K562 (cell line): ENCODE measurements around the gene PIP5K1B. TPM values are rescaled to one million over a fixed set of nuclear protein-coding genes. Genes with fewer than 3 reads are reported as not detected.
A peak's percentile ranks its signal among the peaks of the same experiment; 100 is the strongest.

ENCODE experiments used
- CBFA2T3 ChIP-seq: fragments of 450-650 bp; IDR thresholded peaks from 2 replicates; pipeline ENCODE4 v1.6.1; 2017
- FOXP1 ChIP-seq: sonication (generic); formaldehyde crosslinking; IDR thresholded peaks from 2 replicates; pipeline ENCODE4 v1.8.0; 2022; ENCODE audit warnings: mild to moderate bottlenecking, missing genetic modification reagents
- GATA2 ChIP-seq: sonication (generic); formaldehyde crosslinking; IDR thresholded peaks from 2 replicates; pipeline ENCODE4 v1.4.0; 2020; ENCODE audit warnings: mild to moderate bottlenecking, missing genetic modification reagents
- KDM1A ChIP-seq, 2 experiments: fragments of 450-650 bp; IDR thresholded peaks; 2 replicates each; pipeline ENCODE4 v1.6.1; 2016; ENCODE audit warnings: mild to moderate bottlenecking in 2 of 2
- NFIX ChIP-seq: fragments of 250-450 bp; sonication (Bioruptor Pico); IDR thresholded peaks from 2 replicates; pipeline ENCODE4 v1.4.0; 2020; ENCODE audit warnings: low read depth, mild to moderate bottlenecking, moderate library complexity
- NONO ChIP-seq, 2 experiments: fragments of 200-400 bp in 1 of 2; fragments of 450-650 bp in 1 of 2; formaldehyde crosslinking in 1 of 2; IDR thresholded peaks; 2 replicates each; pipeline ENCODE4 v1.6.1; 2017; ENCODE audit warnings: low read depth in 2 of 2, mild to moderate bottlenecking in 2 of 2, moderate library complexity in 2 of 2, low read length in 1 of 2
- PHF20 ChIP-seq: fragments of 450-650 bp; IDR thresholded peaks from 2 replicates; pipeline ENCODE4 v1.6.1; 2018; ENCODE audit not compliant: partially characterized antibody
- SIX5 ChIP-seq, 2 experiments: IDR thresholded peaks; 2 replicates each; pipeline ENCODE4 v1.6.1; 2011; ENCODE audit warnings: low read length in 2 of 2, borderline replicate concordance in 1 of 2, low read depth in 1 of 2, mild to moderate bottlenecking in 1 of 2, moderate library complexity in 1 of 2; ENCODE audit not compliant: insufficient read depth in 1 of 2
- SMAD3 ChIP-seq: fragments of 450-650 bp; formaldehyde crosslinking; conservative IDR thresholded peaks from 2 replicates; pipeline ENCODE4 v1.4.0; 2020; ENCODE audit warnings: mild to moderate bottlenecking
- TEAD4 ChIP-seq, 2 experiments: sonication (generic) in 1 of 2; formaldehyde crosslinking in 1 of 2; IDR thresholded peaks; 2 replicates each; pipeline versions ENCODE4 v1.6.1 to v1.8.0; 2012 to 2022; ENCODE audit warnings: borderline replicate concordance in 1 of 2, inconsistent platforms in 1 of 2, low read length in 1 of 2, mild to moderate bottlenecking in 1 of 2, missing genetic modification reagents in 1 of 2
- ZNF589 ChIP-seq: fragments of 200-800 bp; sonication (Bioruptor generic); IDR thresholded peaks from 2 replicates; pipeline ENCODE4 v1.6.1; 2016; ENCODE audit warnings: low read depth, missing genetic modification characterization, missing compliant biosample characterization
- ZNF707 ChIP-seq: fragments of 250-450 bp; sonication (Bioruptor Pico); conservative IDR thresholded peaks from 2 replicates; pipeline ENCODE4 v1.8.0; 2022; ENCODE audit warnings: inconsistent platforms, mild to moderate bottlenecking, moderate library complexity
- polyA plus RNA-seq, 8 experiments: library from polyadenylated mRNA; depleted of rRNA in 4 of 8; stranded (reverse) in 5 of 8; unstranded in 3 of 8; fragments of >200 nt; fragmentation: Nextera tagmentation in 2 of 8; fragmentation: Illumina TruSeq in 1 of 8; extraction: Ambion mirVana in 2 of 8; extraction: Trizol in 1 of 8; gene quantifications; 2 replicates each; pipeline versions ENCODE4 v1.2.1 to v1.2.3, GENCODE V29; 2011 to 2014; ENCODE audit warnings: inconsistent platforms in 1 of 8, missing spikeins in 1 of 8
- total RNA-seq, 7 experiments: library from RNA; depleted of rRNA in 6 of 7; stranded (reverse); fragments of >200 nt in 6 of 7; fragmentation: Illumina TruSeq in 2 of 7; extraction: Trizol in 2 of 7; gene quantifications; 2 replicates each; pipeline versions ENCODE4 v1.2.1 to v1.2.3, GENCODE V29; 2011 to 2021; ENCODE audit warnings: low replicate concordance in 1 of 7
- TF ChIP-seq, protein P1 (sequence below), 2 experiments: fragments of 250-450 bp in 1 of 2; fragments of 450-650 bp in 1 of 2; sonication (Bioruptor Pico) in 1 of 2; IDR thresholded peaks; 2 replicates each; pipeline versions ENCODE4 v1.6.1 to v1.8.0; 2016 to 2021; ENCODE audit warnings: mild to moderate bottlenecking in 2 of 2, moderate library complexity in 2 of 2, missing compliant biosample characterization in 1 of 2, missing genetic modification characterization in 1 of 2
- TF ChIP-seq, protein P2 (sequence below): fragments of 450-650 bp; IDR thresholded peaks from 2 replicates; pipeline ENCODE4 v1.6.1; 2017; ENCODE audit warnings: antibody characterized with exemption, mild to moderate bottlenecking
- TF ChIP-seq, protein P3 (sequence below): fragments of 450-650 bp; IDR thresholded peaks from 2 replicates; pipeline ENCODE4 v1.6.1; 2016; ENCODE audit warnings: missing biosample characterization, missing genetic modification characterization
- TF ChIP-seq, protein P4 (sequence below), 3 experiments: fragments of 200-800 bp in 1 of 3; fragments of 250-450 bp in 1 of 3; fragments of 450-650 bp in 1 of 3; sonication (Bioruptor Pico) in 1 of 3; sonication (Bioruptor generic) in 1 of 3; formaldehyde crosslinking in 1 of 3; IDR thresholded peaks; 2 replicates each; pipeline versions ENCODE4 v1.6.1 to v1.8.0; 2016 to 2022; ENCODE audit warnings: mild to moderate bottlenecking in 2 of 3, missing genetic modification characterization in 2 of 3, missing compliant biosample characterization in 1 of 3, moderate library complexity in 1 of 3

Gene PIP5K1B
- total and polyA plus RNA-seq, 9 of the 15 experiments (the other 6 are each of a cell fraction or from before 2014, with no cell fraction given): 3.1 to 12.9 (median 7.4) TPM

DNA sequence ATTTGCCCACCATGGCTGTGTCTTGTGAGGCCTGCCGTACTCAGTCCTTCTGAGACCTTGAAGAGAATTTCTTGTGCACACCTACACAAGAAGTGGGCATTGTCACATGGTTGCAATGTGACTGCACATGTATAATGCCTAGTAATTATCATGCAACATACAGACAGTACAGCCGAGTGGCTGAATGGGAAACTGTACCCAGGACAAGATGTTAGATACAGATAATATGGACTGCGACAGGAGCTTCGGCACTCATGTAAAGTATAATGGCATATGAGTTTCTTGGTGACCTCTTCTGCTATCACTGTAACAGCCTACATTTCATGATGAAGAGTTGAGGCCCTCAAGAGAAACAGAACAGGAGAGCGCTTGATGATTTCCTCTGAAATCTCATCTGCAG is 313.7 kb downstream of the PIP5K1B start (continued):
- TF ChIP-seq, protein P1, sequence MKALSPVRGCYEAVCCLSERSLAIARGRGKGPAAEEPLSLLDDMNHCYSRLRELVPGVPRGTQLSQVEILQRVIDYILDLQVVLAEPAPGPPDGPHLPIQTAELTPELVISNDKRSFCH (CRISPR knock-in tag; IDR thresholded peaks at IDR 0.05): no peak
- TF ChIP-seq, protein P1 (tag; IDR thresholded peaks at IDR 0.05): no peak
- TF ChIP-seq, protein P2, sequence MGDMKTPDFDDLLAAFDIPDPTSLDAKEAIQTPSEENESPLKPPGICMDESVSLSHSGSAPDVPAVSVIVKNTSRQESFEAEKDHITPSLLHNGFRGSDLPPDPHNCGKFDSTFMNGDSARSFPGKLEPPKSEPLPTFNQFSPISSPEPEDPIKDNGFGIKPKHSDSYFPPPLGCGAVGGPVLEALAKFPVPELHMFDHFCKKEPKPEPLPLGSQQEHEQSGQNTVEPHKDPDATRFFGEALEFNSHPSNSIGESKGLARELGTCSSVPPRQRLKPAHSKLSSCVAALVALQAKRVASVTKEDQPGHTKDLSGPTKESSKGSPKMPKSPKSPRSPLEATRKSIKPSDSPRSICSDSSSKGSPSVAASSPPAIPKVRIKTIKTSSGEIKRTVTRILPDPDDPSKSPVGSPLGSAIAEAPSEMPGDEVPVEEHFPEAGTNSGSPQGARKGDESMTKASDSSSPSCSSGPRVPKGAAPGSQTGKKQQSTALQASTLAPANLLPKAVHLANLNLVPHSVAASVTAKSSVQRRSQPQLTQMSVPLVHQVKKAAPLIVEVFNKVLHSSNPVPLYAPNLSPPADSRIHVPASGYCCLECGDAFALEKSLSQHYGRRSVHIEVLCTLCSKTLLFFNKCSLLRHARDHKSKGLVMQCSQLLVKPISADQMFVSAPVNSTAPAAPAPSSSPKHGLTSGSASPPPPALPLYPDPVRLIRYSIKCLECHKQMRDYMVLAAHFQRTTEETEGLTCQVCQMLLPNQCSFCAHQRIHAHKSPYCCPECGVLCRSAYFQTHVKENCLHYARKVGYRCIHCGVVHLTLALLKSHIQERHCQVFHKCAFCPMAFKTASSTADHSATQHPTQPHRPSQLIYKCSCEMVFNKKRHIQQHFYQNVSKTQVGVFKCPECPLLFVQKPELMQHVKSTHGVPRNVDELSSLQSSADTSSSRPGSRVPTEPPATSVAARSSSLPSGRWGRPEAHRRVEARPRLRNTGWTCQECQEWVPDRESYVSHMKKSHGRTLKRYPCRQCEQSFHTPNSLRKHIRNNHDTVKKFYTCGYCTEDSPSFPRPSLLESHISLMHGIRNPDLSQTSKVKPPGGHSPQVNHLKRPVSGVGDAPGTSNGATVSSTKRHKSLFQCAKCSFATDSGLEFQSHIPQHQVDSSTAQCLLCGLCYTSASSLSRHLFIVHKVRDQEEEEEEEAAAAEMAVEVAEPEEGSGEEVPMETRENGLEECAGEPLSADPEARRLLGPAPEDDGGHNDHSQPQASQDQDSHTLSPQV: peak; percentile 58; the same call in 1 of the 2 replicates
- TF ChIP-seq SMAD3 (CRISPR knock-in tag) (no peak), NFIX (CRISPR knock-in tag) (no peak), GATA2 (CRISPR knock-in tag) (0 out of 2 replicates have a peak, but pooled peaks have one; percentile 25), ZNF589 (no peak), KDM1A (IDR thresholded peaks at IDR 0.05) (0 out of 4 replicates have a peak, but pooled peaks of 1 of the 2 experiments have one; percentile 1), FOXP1 (no peak), ZNF707 (CRISPR knock-in tag) (no peak), PHF20 (no peak), CBFA2T3 (peak; percentile 27; the same call in 1 of the 2 replicates), NONO (IDR thresholded peaks at IDR 0.05; ENCODE audit: low read depth in 2 of 2, low read length in 1 of 2) (no peak), TEAD4 (IDR thresholded peaks at IDR 0.05; ENCODE audit: low read length) (0 out of 2 replicates have a peak, but pooled peaks have one; percentile 10), TEAD4 (CRISPR knock-in tag; IDR thresholded peaks at IDR 0.05; ENCODE audit: borderline replicate concordance) (no peak), SIX5 (IDR thresholded peaks at IDR 0.05; ENCODE audit: borderline replicate concordance in 1 of 2, insufficient read depth in 1 of 2, low read depth in 1 of 2, low read length in 2 of 2) (no peak)
- TF ChIP-seq, protein P3, sequence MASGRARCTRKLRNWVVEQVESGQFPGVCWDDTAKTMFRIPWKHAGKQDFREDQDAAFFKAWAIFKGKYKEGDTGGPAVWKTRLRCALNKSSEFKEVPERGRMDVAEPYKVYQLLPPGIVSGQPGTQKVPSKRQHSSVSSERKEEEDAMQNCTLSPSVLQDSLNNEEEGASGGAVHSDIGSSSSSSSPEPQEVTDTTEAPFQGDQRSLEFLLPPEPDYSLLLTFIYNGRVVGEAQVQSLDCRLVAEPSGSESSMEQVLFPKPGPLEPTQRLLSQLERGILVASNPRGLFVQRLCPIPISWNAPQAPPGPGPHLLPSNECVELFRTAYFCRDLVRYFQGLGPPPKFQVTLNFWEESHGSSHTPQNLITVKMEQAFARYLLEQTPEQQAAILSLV: no peak
- TF ChIP-seq, protein P4, sequence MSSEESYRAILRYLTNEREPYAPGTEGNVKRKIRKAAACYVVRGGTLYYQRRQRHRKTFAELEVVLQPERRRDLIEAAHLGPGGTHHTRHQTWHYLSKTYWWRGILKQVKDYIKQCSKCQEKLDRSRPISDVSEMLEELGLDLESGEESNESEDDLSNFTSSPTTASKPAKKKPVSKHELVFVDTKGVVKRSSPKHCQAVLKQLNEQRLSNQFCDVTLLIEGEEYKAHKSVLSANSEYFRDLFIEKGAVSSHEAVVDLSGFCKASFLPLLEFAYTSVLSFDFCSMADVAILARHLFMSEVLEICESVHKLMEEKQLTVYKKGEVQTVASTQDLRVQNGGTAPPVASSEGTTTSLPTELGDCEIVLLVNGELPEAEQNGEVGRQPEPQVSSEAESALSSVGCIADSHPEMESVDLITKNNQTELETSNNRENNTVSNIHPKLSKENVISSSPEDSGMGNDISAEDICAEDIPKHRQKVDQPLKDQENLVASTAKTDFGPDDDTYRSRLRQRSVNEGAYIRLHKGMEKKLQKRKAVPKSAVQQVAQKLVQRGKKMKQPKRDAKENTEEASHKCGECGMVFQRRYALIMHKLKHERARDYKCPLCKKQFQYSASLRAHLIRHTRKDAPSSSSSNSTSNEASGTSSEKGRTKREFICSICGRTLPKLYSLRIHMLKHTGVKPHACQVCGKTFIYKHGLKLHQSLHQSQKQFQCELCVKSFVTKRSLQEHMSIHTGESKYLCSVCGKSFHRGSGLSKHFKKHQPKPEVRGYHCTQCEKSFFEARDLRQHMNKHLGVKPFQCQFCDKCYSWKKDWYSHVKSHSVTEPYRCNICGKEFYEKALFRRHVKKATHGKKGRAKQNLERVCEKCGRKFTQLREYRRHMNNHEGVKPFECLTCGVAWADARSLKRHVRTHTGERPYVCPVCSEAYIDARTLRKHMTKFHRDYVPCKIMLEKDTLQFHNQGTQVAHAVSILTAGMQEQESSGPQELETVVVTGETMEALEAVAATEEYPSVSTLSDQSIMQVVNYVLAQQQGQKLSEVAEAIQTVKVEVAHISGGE (CRISPR knock-in tag; IDR thresholded peaks at IDR 0.05): no peak
